IPS-20b (cell line): ENCODE data around the gene SKI.
"Not testable (repeated sequence)": the region's sequence is repeated elsewhere in the genome, so short reads cannot be mapped to it uniquely, and the experiment has no call there.

Experiments used
- H3K27ac ChIP-seq: one replicate; pipeline ENCODE4 v1.5.1; 2013; ENCODE audit warnings: low read length
- H3K27me3 ChIP-seq: 2 replicates; pipeline ENCODE4 v1.6.1; 2013; ENCODE audit warnings: mild to moderate bottlenecking, low read length, inconsistent platforms; ENCODE audit not compliant: insufficient read depth
- H3K36me3 ChIP-seq: 2 replicates; pipeline ENCODE4 v1.6.1; 2013; ENCODE audit warnings: low read depth, mild to moderate bottlenecking, inconsistent platforms, low read length, moderate library complexity; ENCODE audit not compliant: insufficient read depth
- H3K4me1 ChIP-seq: 2 replicates; pipeline ENCODE4 v1.6.1; 2013; ENCODE audit warnings: mild to moderate bottlenecking, control low read depth, inconsistent platforms, low read length, moderate library complexity; ENCODE audit not compliant: insufficient read depth
- H3K4me3 ChIP-seq: 2 replicates; pipeline ENCODE4 v1.5.1; 2013; ENCODE audit warnings: mild to moderate bottlenecking, low read length, inconsistent platforms
- H3K9ac ChIP-seq: 2 replicates; pipeline ENCODE4 v1.6.1; 2013; ENCODE audit warnings: low read depth, mild to moderate bottlenecking, inconsistent platforms, low read length, moderate library complexity
- H3K9me3 ChIP-seq: 2 replicates; pipeline ENCODE4 v1.6.1; 2013; ENCODE audit warnings: mild to moderate bottlenecking, low read depth, low read length, inconsistent platforms; ENCODE audit not compliant: insufficient read depth

Gene SKI

DNA sequence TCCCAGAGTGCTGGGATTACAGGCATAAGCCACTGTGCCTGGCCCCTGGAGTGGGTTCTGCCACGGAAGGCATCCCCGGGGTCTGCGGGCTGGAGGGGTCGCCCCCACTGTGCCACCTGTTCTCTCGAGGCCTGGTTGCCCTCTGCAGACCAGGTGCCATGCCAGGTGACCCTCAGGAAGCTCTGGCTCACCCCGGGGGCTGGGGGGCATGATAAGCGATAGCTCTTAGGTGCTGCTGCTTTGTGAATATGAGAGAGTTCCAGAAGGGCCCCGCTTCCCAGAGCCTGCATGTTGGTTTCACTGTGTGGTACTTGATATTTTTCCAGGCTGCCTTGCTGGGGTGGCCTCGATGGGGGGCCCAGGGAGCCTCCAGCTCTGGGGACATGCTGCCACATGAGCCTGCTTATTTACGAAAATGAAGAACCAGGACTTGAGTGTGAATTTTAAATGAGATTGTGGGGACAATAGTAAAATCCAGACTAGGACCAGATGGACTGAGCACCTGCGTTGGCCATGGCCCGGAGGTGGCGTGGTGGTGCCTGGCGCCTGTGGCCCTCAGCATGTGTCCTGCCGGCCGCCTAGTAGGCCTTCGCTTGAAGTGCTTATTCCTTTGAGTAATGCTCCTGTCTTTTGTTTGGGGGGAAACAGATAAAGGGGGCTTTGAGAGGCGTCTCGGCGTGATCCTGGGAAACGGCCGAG is 7.3 kb downstream of the SKI start:
- H3K36me3 ChIP-seq: peaks cover 2% of the 10 kb centered on the region; the same call in 1 of the 2 replicates

DNA sequence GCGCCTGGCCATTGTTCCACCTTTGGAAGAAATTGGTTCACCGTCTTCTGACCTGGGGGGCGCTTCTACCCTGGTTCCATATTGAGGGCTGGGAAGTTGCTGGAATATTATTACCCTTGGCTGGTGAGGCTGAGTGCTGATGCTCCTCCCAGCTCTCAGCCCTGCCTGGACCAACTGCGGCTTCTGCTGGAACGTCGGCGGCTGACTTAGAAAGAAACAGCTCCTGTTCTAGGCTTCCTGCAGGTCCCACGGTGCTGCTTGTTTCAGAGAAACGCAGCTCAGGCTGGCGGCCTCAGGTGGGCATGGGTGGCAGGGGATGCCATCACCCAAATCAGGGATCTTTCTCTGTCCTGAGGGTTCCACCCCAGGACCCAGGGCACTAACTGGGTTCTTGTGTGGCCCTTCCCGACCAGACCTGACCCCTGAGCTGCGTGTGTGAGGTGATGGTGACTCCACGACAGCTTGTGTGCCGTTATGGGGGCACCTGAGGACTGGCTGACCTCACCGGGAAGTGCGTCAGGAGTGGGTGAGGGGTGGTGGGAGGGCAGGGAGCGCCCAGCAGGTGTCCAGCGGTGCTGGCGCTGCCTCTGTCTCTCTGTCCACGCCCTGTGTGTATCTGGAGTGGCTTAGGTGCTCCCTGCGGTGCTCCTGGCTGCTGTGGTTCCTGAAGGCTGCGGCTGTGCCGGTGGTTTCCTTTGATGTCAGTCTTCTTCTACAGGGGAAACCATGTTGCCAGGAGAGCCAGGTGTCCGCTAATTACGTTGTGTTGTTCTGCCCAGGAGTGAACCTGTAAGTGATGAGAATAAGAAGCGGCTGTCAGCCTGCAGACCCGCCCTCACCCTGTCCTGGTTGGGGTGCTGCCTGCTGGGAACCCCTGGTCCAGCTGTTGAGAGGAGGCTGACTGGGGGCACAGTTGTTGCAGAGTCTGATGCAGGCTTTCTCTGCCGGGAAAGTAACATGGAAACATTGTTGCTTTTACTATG is 8.9 kb downstream of the SKI start:
- Histone ChIP-seq H3K4me3 (no peak overlapping the region), H3K9ac (no peak overlapping the region), H3K36me3 (peaks cover 9% of the 10 kb centered on the region; the same call in 1 of the 2 replicates), H3K27ac (no peak overlapping the region), H3K9me3 (no peaks in the 10 kb centered on the region), H3K4me1 (0 out of 2 replicates have a peak, but pooled peaks cover 6% of the 10 kb centered on the region), H3K27me3 (no peaks in the 10 kb centered on the region)

More for the DNA sequence above, 7.3 kb downstream of the SKI start:
- Histone ChIP-seq H3K4me1 (0 out of 2 replicates have a peak, but pooled peaks cover 9% of the 10 kb centered on the region), H3K27ac (no peak overlapping the region), H3K27me3 (no peaks in the 10 kb centered on the region), H3K9me3 (no peaks in the 10 kb centered on the region), H3K9ac (no peak overlapping the region), H3K4me3 (no peak overlapping the region)

DNA sequence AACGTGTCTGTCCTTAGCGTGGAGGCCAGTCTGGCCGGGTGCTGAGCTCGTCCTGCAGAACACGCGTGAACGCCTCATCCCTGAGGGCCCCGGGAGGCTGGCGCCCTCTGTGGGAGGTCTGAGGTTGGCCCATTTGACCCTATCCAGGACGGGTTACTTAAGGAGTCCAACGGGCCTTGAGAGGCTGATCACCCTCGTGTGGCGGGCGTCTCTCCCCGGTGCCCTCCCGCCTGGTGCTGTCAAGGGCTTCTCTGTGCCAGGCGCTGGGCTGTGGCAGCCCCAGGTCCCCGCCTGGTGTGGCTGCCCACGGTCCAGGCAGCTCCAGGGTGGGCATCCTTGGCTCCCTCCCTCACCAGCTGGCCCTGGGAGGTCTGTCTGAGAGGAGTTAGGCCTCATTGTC is 9.7 kb downstream of the SKI start:
- Histone ChIP-seq H3K9ac (no peak overlapping the region), H3K27me3 (no peaks in the 10 kb centered on the region)

DNA sequence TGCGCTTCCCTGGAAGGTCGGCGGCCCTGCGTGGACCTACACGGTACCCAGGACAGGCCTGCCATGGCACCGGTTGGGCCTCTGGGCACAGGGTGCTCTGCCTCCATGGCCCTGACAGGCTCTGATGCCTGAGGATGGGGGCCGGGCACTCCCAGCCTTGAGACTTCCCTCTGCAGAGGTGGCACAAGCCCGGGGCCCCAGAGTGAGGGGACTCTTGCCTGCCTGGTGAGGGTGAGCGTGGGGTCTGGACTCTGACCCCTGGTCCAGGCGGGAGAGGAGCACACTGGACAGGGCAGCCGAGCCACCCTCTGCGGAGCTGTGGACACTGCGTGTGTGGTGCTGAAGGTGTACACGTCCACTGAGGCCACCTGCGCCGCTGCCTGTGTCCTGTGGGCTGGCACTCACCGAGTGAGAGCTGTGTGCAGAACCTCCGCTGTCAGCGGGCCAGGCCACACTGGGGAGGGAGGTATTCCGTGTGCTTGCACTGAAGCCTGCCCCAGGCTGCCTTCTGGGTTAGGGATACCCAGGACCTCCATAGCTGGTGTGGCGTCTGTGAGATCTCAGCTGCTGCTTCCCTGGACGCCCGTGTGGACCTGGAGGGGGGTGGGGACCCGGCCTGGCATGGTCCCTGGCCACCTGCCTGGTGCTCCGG is 10.4 kb downstream of the SKI start:
- H3K9ac ChIP-seq: no peak overlapping the region
- 0 out of 2 replicates have a peak, but pooled peaks cover 3% of the 10 kb centered on the region for H3K4me1 ChIP-seq
- H3K9me3 ChIP-seq: no peaks in the 10 kb centered on the region
- H3K36me3 ChIP-seq: peaks cover 14% of the 10 kb centered on the region; the same call in 1 of the 2 replicates
- H3K4me3 ChIP-seq: no peak overlapping the region
- H3K27me3 ChIP-seq: no peaks in the 10 kb centered on the region
- no peak overlapping the region for H3K27ac ChIP-seq

More for the DNA sequence above, 9.7 kb downstream of the SKI start:
- H3K27ac ChIP-seq: no peak overlapping the region
- H3K4me3 ChIP-seq: no peak overlapping the region
- 0 out of 2 replicates have a peak, but pooled peaks cover 6% of the 10 kb centered on the region for H3K4me1 ChIP-seq
- H3K36me3 ChIP-seq: peaks cover 14% of the 10 kb centered on the region; the same call in 1 of the 2 replicates
- no peaks in the 10 kb centered on the region for H3K9me3 ChIP-seq

DNA sequence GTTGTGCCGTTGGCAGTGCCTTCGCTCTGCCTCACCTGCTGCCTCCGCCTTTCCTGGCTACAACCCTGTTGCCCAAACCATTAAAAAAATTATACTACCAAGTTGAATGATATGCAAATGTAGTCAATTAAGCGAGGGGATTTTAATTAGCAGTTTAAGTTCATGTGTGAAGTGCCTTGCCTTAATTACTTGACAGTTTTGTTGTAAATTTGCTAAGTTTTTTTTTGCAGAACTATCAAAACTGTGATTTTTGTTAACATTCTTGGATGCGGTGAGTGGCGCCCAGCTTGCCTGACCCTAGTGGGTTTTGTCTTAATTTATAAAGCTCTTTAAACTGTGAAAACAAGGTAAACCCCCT is 10.9 kb downstream of the SKI start:
- H3K4me1 ChIP-seq: no peaks in the 10 kb centered on the region
- H3K27me3 ChIP-seq: no peaks in the 10 kb centered on the region
- H3K36me3 ChIP-seq: peaks cover 14% of the 10 kb centered on the region; the same call in 1 of the 2 replicates
- H3K27ac ChIP-seq: no peak overlapping the region
- no peaks in the 10 kb centered on the region for H3K9me3 ChIP-seq
- no peak overlapping the region for H3K9ac ChIP-seq
- H3K4me3 ChIP-seq: no peak overlapping the region

DNA sequence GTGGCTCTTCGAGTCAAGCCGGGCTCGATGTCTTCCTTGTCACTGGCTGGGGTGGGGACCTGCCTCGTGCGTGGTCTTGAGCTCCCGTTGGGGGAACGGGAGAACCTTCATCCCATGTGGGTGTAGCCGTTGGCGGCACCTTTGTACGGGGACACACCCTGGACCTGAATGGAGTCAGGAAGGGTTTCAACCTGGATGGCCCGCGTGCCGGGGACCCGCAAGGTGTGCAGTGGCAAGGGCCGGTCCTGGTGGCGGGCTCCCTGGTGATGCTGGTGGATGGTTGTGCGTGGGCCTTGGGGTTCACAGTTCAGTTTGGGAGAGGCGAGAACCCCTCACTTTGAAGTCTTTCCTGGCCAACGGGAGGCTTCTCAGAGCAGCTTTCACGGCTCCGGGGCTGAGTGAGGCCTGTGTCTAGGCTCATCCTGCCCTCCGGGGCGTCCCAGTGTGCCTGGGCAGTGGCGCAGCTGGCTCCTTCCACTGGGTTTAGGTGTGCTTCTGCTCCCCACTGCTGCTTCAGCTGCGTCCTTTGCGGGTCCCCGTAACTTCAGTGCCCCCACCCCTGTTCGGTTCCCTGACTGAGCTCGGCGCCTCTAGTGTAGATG is 11.4 kb downstream of the SKI start:
- H3K4me3 ChIP-seq: no peak overlapping the region
- H3K36me3 ChIP-seq: peaks cover 14% of the 10 kb centered on the region; the same call in 1 of the 2 replicates
- no peaks in the 10 kb centered on the region for H3K4me1 ChIP-seq
- no peaks in the 10 kb centered on the region for H3K9me3 ChIP-seq
- no peaks in the 10 kb centered on the region for H3K27me3 ChIP-seq
- no peak overlapping the region for H3K27ac ChIP-seq
- H3K9ac ChIP-seq: no peak overlapping the region

DNA sequence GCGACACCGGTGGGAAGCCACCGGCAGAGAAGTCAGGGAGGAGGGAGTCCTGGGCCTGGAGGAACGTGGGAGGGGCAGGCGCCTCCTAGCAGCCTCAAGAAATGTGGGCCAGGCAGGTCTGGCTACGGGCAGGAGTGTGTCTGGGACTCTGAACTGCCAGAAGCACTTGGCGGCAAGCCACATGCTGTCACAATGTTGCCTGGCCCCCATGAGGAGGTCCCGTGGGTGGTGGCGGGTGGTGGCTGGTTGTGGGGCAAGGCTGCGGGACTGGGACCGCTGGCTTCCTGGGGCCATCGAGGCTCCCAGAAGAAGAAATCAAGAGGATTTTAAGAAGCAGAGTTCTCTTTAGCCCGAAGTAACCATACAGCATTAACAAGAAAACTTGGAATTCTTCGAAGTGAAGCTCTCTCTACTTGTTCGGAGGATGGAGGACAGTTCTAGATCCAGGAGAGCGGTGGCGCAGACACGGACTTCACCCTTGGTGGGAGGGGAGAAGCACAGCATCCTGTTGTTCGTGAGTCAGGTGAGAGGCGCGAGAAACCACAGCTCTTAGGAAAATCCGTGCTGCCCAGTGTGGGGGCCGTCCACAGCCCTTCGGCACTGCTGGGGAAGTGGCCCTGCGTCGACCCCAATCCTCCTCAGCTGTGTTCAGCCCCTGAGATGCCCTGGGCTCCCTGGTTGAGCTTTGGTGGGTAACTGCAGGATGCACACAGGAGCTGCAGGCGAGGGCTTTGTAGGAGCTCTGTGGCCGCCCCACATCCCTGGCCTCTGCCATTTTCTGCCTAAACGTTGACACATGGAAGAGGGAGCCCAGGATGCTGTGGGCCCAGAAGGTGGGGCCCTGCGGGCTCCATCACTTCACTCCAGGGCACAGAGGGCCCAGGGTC is 12.4 kb downstream of the SKI start:
- Histone ChIP-seq H3K4me1 (no peaks in the 10 kb centered on the region), H3K9me3 (no peaks in the 10 kb centered on the region), H3K36me3 (peaks cover 14% of the 10 kb centered on the region; the same call in 1 of the 2 replicates), H3K9ac (no peak overlapping the region), H3K4me3 (no peak overlapping the region), H3K27ac (no peak overlapping the region), H3K27me3 (no peaks in the 10 kb centered on the region)

DNA sequence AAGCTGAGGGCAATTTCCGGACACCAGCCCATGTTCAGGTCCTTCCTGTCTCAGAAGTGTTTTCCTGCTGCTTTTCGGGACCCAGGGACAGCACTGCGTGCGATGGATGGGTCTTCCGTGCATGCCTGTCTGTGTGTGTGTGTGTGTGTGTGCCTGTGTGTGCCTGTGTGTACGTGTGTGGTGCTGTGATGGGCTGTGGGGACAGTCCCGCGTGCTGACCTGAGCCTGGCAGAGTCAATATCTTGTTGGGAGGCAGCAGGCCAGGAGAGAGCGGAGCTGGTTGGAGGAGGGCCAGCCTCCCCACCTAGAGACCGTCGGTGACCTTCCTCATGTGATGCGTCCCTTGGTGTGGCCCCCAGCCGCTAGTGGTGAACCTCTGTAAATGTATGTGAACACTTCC is 13.7 kb downstream of the SKI start:
- peaks cover 8% of the 10 kb centered on the region; the same call in 1 of the 2 replicates for H3K4me1 ChIP-seq
- no peak overlapping the region for H3K27ac ChIP-seq
- H3K9ac ChIP-seq: no peak overlapping the region
- H3K36me3 ChIP-seq: peaks cover 14% of the 10 kb centered on the region; the same call in 1 of the 2 replicates
- H3K4me3 ChIP-seq: no peak overlapping the region
- H3K27me3 ChIP-seq: no peaks in the 10 kb centered on the region
- no peaks in the 10 kb centered on the region for H3K9me3 ChIP-seq

DNA sequence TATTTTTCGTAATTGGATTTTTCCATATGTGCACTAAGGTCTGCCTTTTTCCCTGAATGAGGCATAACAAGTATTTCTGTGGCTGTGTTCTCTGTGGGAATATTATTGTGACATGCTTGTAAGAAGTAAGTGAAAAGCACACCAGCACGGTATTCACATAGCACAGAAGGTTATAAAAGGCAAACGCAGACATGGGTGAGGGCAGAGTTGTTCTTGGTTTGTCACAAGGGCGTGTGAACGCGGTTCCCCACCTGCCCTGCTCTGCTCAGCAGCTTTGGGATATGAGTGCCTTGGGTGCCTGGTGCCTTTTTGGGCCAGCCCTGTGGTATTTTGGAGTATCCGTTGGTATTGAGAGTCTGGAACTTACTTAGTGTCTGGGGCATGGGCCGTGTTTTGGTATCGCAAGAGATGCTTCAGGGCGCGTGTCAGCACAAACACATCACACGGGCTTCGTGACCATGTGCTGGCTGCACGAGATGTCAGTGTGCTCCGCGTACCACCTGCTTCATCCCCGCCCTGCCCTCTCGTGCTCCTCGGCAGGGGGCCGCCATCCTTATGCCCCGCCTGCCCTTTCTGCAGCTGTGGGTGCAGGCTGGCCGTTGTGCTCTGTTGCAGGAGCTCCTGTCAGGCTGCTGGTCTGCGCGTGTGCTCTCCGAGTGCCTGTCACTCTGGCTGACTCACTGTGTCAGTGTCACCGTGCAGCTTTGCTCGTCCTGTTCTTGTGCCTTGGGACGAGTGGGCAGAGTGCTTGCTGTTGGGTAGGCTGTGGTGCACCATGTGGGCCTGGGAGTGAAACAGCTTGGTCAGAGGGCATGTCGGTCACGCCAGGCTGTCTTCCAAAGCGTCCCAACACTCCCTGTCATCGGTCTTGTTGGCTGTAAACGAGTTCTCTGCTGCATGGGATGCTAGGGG is 15.0 kb downstream of the SKI start:
- Histone ChIP-seq H3K27me3 (no peaks in the 10 kb centered on the region), H3K9ac (no peak overlapping the region), H3K4me3 (no peak overlapping the region), H3K9me3 (no peaks in the 10 kb centered on the region), H3K4me1 (peaks cover 17% of the 10 kb centered on the region; the same call in 1 of the 2 replicates), H3K27ac (no peak overlapping the region), H3K36me3 (peaks cover 14% of the 10 kb centered on the region; the same call in 1 of the 2 replicates)

DNA sequence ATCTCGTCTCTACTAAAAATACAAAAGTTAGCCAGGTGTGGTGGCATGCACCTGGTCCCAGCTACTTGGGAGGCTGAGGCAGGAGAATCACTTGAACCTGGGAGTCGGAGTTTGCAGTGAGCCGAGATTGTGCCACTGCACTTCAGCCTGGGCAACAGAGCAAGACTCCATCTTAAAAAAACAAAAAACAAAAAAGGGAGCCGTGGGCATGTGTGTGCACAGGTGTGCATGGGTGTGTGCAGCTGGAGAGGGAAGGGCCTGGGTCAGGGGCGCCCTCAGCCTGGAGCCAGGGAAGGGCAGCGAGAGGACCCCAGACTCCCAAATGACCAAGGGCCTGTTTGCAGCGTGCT is 18.9 kb downstream of the SKI start:
- not testable (repeated sequence) for H3K9me3 ChIP-seq, H3K4me3 ChIP-seq, H3K27me3 ChIP-seq, H3K36me3 ChIP-seq
- H3K27ac ChIP-seq: peak overlapping the region; percentile 93
- peak overlapping the region; percentile 67 for H3K9ac ChIP-seq
- H3K4me1 ChIP-seq: peaks cover 38% of the 10 kb centered on the region; the same call in 1 of the 2 replicates
